ENCODE data around the gene THSD4. TPM values are rescaled to one million over a fixed set of nuclear protein-coding genes. Genes with fewer than 3 reads are reported as not detected.
A peak's percentile ranks its signal among the peaks of the same experiment; 100 is the strongest.

Gene THSD4
- total RNA-seq, 4 donors from 2014 or later = 16.6 to 25.3 (median 24.1) TPM

- Histone ChIP-seq H3K4me1 (peaks cover 23% of the 10 kb centered on the region), H3K27me3 (no peaks in the 10 kb centered on the region), H3K9me3 (no peaks in the 10 kb centered on the region), H3K4me3 (no peak overlapping the region), H3K36me3 (no peaks in the 10 kb centered on the region), H3K27ac (peak overlapping the region; percentile 82)
- DNase-seq (ENCODE audit: low spot score in 2 of 2) = no peak
- no peak for TF ChIP-seq CTCF (IDR thresholded peaks at IDR 0.05)
- TF ChIP-seq EP300 (IDR thresholded peaks at IDR 0.05) = no peak
- no peak for TF ChIP-seq POLR2A (IDR thresholded peaks at IDR 0.05)
- no peak for TF ChIP-seq POLR2AphosphoS5 (IDR thresholded peaks at IDR 0.05)
- WGBS = 72% methylated on average over 6 of the region's 6 CpGs
Observed at GRCh38 chr15:71595846-71596553, 480.7 kb downstream of the THSD4 start.

DNA sequence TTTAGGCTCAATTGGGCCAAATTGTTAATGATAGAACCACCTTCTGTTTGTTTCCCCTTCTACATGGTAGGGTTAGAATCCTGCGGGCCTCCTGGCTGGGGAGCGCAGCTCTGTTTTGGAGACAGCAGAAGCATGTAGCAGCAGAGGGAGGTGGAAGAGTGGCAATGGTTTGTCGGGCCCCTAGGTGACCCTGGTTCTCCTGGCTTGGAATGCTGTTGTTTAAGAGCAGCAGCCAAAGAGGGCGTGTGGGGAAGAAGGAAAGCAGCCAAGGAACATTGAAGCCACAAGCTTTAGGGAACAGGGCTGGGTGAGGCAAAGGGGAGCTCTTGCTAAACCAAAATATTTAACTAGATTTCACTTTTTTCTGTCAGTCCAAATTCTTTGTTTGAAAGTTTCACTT lies 481.4 kb downstream of the THSD4 start:
- H3K27ac ChIP-seq = peak overlapping the region; percentile 82
- H3K27me3 ChIP-seq = no peaks in the 10 kb centered on the region
- no peaks in the 10 kb centered on the region for H3K9me3 ChIP-seq
- peak in 1 of 2 donors; percentile 71 for DNase-seq (ENCODE audit: low spot score in 2 of 2)
- H3K4me1 ChIP-seq = peaks cover 23% of the 10 kb centered on the region
- no peak for TF ChIP-seq POLR2A (IDR thresholded peaks at IDR 0.05)
- no peak for TF ChIP-seq CTCF (IDR thresholded peaks at IDR 0.05)
- peak in 2 of 3 donors; percentile 6 to 34 for TF ChIP-seq POLR2AphosphoS5 (IDR thresholded peaks at IDR 0.05)
- no peak for TF ChIP-seq EP300 (IDR thresholded peaks at IDR 0.05)
- 24% methylated on average over 4 of the region's 4 CpGs for WGBS
- no peak overlapping the region for H3K4me3 ChIP-seq
- no peaks in the 10 kb centered on the region for H3K36me3 ChIP-seq

GRCh38 chr15:71597126-71597525 lies 481.9 kb downstream of the THSD4 start:
- no peaks in the 10 kb centered on the region for H3K36me3 ChIP-seq
- no peaks in the 10 kb centered on the region for H3K9me3 ChIP-seq
- peak overlapping the region; percentile 82 for H3K27ac ChIP-seq
- no peak overlapping the region for H3K4me3 ChIP-seq
- no peaks in the 10 kb centered on the region for H3K27me3 ChIP-seq
- DNase-seq (ENCODE audit: low spot score in 2 of 2) = no peak
- peaks cover 23% of the 10 kb centered on the region for H3K4me1 ChIP-seq
- TF ChIP-seq CTCF (IDR thresholded peaks at IDR 0.05) = no peak
- 45% methylated on average over 3 of the region's 3 CpGs for WGBS

- Histone ChIP-seq H3K9me3 (no peaks in the 10 kb centered on the region), H3K4me1 (peaks cover 23% of the 10 kb centered on the region), H3K27ac (peak overlapping the region; percentile 82), H3K4me3 (no peak overlapping the region), H3K27me3 (no peaks in the 10 kb centered on the region), H3K36me3 (no peaks in the 10 kb centered on the region)
- no peak for TF ChIP-seq POLR2A (IDR thresholded peaks at IDR 0.05)
- TF ChIP-seq EP300 (IDR thresholded peaks at IDR 0.05) = no peak
- TF ChIP-seq CTCF (IDR thresholded peaks at IDR 0.05) = no peak
- TF ChIP-seq POLR2AphosphoS5 (IDR thresholded peaks at IDR 0.05) = no peak
- 83% methylated on average over 8 of the region's 8 CpGs for WGBS
- no peak for DNase-seq (ENCODE audit: low spot score in 2 of 2)
Observed at GRCh38 chr15:71597637-71598036, 482.4 kb downstream of the THSD4 start.

DNA sequence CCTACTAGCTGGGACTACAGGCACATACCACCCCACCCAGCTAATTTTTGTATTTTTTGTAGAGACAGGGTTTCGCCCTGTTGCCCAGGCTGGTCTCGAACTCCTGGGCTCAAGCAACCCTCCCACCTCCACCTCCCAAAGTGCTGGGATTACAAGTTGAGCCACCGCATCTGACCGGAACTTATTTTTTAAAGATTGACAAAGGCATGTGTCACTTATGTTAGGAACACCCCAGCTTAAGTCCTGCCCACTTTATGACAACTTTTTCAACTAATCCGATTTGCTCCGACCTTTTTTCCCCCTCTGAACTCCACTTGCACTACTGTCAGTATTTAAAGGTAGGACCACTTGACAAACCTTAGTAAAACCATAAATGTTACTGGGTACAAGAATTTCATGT lies 483.5 kb downstream of the THSD4 start:
- Histone ChIP-seq H3K36me3 (no peaks in the 10 kb centered on the region), H3K27ac (no peak overlapping the region), H3K4me3 (no peak overlapping the region), H3K27me3 (no peaks in the 10 kb centered on the region), H3K4me1 (peaks cover 23% of the 10 kb centered on the region), H3K9me3 (no peaks in the 10 kb centered on the region)
- 94% methylated on average over 6 of the region's 6 CpGs for WGBS
- TF ChIP-seq EP300 (IDR thresholded peaks at IDR 0.05) (no peak), POLR2AphosphoS5 (IDR thresholded peaks at IDR 0.05) (no peak), CTCF (IDR thresholded peaks at IDR 0.05) (no peak), POLR2A (IDR thresholded peaks at IDR 0.05) (no peak)
- DNase-seq (ENCODE audit: low spot score in 2 of 2) = no peak

Data from suprapubic skin (tissue), 4 donors.